Measurements from ENCODE around the gene SHISA7.

Gene SHISA7
- long read RNA-seq = 0 reads

DNA sequence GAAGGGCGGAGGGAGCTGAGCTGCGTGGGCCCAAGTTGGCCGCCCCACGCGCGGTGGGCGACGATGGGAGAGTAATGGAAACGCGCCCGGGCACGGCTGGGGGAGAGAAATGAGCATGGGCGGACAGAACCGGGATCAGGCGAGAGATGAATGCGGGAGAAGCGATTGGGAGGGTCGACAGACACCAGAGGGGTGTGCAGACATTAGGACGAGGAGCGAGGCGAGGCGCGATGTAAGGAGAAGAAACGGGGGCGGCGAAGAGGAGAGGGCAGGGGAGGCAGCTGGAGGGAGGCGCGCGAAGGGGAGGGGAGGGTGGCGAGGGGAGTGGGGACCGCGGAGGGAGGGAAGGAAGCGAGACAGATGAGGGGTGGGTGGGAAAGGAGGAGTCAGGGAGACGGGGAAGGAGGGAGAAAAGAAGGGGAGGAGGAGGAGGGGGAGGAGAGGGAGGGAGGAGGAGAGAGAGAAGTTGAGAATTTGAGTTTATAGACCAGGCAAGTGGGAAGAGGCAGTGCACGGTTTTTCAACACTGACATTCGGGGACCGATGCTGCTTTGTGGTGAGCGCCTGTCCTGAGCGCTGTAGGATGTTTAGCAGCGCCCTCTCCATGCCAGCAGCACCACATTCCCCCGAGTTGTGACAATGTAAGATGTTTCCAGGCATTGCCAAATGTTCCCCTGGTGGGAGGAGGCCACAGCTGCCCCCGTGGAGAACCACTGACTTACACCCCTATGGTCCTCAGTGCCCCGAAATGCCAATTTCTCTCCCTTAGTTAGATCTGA, at the start of gene SHISA7:
Gene SHISA7 (minus strand): TSS at position 256 of the 779 bp plus-strand sequence. CDS start 437 bp downstream, outside the sequence.
- peak in 1 of 2 experiments; percentile 34 for DNase-seq (ENCODE audit: low read depth in 1 of 2, low spot score in 1 of 2)
- H3K4me3 ChIP-seq (replicated peaks; ENCODE audit: insufficient read depth, low read length) = no peak within 1 kb of the TSS
- no peak within 1 kb of the TSS for H3K27ac ChIP-seq (replicated peaks)
- TF ChIP-seq, protein P1, sequence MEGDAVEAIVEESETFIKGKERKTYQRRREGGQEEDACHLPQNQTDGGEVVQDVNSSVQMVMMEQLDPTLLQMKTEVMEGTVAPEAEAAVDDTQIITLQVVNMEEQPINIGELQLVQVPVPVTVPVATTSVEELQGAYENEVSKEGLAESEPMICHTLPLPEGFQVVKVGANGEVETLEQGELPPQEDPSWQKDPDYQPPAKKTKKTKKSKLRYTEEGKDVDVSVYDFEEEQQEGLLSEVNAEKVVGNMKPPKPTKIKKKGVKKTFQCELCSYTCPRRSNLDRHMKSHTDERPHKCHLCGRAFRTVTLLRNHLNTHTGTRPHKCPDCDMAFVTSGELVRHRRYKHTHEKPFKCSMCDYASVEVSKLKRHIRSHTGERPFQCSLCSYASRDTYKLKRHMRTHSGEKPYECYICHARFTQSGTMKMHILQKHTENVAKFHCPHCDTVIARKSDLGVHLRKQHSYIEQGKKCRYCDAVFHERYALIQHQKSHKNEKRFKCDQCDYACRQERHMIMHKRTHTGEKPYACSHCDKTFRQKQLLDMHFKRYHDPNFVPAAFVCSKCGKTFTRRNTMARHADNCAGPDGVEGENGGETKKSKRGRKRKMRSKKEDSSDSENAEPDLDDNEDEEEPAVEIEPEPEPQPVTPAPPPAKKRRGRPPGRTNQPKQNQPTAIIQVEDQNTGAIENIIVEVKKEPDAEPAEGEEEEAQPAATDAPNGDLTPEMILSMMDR (IDR thresholded peaks at IDR 0.05; ENCODE audit: insufficient read depth, low read length) = no peak
- no peak for TF ChIP-seq GABPA (IDR thresholded peaks at IDR 0.05; ENCODE audit: low read depth)
- TF ChIP-seq POLR2AphosphoS5 (IDR thresholded peaks at IDR 0.05; ENCODE audit: low read depth) = no peak
- TF ChIP-seq, protein P2, sequence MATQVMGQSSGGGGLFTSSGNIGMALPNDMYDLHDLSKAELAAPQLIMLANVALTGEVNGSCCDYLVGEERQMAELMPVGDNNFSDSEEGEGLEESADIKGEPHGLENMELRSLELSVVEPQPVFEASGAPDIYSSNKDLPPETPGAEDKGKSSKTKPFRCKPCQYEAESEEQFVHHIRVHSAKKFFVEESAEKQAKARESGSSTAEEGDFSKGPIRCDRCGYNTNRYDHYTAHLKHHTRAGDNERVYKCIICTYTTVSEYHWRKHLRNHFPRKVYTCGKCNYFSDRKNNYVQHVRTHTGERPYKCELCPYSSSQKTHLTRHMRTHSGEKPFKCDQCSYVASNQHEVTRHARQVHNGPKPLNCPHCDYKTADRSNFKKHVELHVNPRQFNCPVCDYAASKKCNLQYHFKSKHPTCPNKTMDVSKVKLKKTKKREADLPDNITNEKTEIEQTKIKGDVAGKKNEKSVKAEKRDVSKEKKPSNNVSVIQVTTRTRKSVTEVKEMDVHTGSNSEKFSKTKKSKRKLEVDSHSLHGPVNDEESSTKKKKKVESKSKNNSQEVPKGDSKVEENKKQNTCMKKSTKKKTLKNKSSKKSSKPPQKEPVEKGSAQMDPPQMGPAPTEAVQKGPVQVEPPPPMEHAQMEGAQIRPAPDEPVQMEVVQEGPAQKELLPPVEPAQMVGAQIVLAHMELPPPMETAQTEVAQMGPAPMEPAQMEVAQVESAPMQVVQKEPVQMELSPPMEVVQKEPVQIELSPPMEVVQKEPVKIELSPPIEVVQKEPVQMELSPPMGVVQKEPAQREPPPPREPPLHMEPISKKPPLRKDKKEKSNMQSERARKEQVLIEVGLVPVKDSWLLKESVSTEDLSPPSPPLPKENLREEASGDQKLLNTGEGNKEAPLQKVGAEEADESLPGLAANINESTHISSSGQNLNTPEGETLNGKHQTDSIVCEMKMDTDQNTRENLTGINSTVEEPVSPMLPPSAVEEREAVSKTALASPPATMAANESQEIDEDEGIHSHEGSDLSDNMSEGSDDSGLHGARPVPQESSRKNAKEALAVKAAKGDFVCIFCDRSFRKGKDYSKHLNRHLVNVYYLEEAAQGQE (IDR thresholded peaks at IDR 0.05; ENCODE audit: insufficient replicate concordance, low read depth) = no peak
- no peak for TF ChIP-seq SPI1 (IDR thresholded peaks at IDR 0.05; ENCODE audit: borderline replicate concordance, low read depth)
- peaks cover 34% of the 10 kb centered on the region for H3K27me3 ChIP-seq (ENCODE audit: insufficient read depth, poor library complexity, severe bottlenecking)

DNA sequence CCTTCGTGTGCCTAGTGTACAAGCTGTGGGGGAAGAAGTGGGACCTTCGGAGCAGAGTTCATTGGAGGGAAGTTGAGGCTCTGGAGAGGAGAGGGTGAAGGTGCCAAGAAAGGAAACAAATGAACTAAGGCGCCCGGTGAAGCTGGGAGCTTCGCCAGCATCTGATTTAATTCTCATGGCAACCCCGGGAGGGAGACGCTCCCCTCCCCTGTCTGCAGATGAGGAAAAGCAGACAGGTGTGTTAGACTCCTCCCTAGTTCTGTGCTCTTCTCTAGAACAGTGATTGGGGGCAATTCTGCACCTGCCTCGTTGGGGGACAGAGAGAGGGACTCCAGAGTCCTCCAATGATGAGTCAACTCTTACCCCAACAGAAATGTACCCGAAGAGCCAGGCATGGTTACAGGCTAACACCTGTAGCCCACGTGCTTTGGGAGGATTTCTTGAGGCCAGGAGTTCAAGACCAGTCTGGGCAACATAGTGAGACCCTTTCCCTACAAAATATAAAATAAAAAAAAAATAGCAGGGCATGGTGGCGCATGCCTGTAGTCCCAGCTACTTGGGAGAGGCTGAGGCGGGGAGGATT, 49.4 kb upstream of the SHISA7 start:
- no peak for DNase-seq (ENCODE audit: low read depth in 1 of 2, low spot score in 1 of 2)
- TF ChIP-seq GABPA (IDR thresholded peaks at IDR 0.05; ENCODE audit: low read depth) (no peak), SPI1 (IDR thresholded peaks at IDR 0.05; ENCODE audit: borderline replicate concordance, low read depth) (no peak), POLR2AphosphoS5 (IDR thresholded peaks at IDR 0.05; ENCODE audit: low read depth) (no peak)
- TF ChIP-seq, protein P2 (IDR thresholded peaks at IDR 0.05; ENCODE audit: insufficient replicate concordance, low read depth) = no peak

DNA sequence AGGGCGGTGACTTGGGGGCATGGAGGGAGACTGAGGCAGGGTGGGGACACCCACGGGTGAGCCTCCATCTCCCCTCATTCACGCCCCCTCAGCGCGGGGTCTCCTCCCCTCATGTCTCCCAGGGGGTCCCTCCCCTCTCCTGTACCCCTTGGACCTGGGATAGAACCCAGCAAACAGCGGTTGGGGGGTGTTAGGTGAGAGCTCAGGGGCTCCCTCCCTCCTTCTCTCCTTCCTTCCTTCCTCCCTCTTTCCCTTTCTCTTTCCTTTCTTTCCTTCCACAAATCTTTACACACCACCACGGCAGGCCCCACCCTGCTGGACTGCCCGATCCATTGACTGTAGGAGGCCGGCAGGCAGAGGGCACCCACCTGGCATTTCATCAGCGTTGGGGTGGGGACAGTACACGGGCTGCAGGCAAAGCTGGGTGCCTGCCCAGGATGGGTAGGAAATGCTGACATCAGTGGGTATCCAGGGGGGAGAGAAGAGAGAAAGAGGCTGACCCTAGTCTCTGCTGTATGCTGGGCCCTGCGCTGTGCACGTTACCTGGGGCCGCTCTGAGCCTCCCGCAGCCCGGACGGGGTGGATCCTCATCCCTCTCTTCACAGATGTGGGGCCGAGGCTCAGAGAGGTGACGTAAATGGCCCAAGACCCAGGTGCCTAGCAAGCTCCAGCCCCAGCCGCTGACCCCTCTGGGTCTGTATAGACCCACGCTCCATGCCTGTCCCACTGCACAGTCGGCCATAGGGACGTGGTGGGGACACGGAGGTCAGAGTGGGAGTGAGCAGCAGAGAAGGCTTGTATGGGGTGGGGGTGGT, 48.7 kb upstream of the SHISA7 start:
- TF ChIP-seq SPI1 (IDR thresholded peaks at IDR 0.05; ENCODE audit: borderline replicate concordance, low read depth) (no peak), POLR2AphosphoS5 (IDR thresholded peaks at IDR 0.05; ENCODE audit: low read depth) (no peak), GABPA (IDR thresholded peaks at IDR 0.05; ENCODE audit: low read depth) (no peak)
- TF ChIP-seq, protein P2 (IDR thresholded peaks at IDR 0.05; ENCODE audit: insufficient replicate concordance, low read depth) = no peak
- TF ChIP-seq, protein P1 (IDR thresholded peaks at IDR 0.05; ENCODE audit: insufficient read depth, low read length) = no peak
- peaks cover 23% of the 10 kb centered on the region for H3K27me3 ChIP-seq (ENCODE audit: insufficient read depth, poor library complexity, severe bottlenecking)
- no peak for DNase-seq (ENCODE audit: low read depth in 1 of 2, low spot score in 1 of 2)
- no peak overlapping the region for H3K4me3 ChIP-seq (replicated peaks; ENCODE audit: insufficient read depth, low read length)
- H3K27ac ChIP-seq (replicated peaks) = no peak overlapping the region

More for the DNA sequence above, 49.4 kb upstream of the SHISA7 start:
- H3K4me3 ChIP-seq (replicated peaks; ENCODE audit: insufficient read depth, low read length) = no peak overlapping the region
- H3K27ac ChIP-seq (replicated peaks) = no peak overlapping the region
- H3K27me3 ChIP-seq (ENCODE audit: insufficient read depth, poor library complexity, severe bottlenecking) = peaks cover 23% of the 10 kb centered on the region
